ENCODE measurements around the gene RGMB. TPM values are rescaled to one million over a fixed set of nuclear protein-coding genes. Genes with fewer than 3 reads are reported as not detected.

RGMB gene
- total and polyA plus RNA-seq, 5 donors from 2014 or later, result 3.9 to 27.9 (median 4.3) TPM

DNA sequence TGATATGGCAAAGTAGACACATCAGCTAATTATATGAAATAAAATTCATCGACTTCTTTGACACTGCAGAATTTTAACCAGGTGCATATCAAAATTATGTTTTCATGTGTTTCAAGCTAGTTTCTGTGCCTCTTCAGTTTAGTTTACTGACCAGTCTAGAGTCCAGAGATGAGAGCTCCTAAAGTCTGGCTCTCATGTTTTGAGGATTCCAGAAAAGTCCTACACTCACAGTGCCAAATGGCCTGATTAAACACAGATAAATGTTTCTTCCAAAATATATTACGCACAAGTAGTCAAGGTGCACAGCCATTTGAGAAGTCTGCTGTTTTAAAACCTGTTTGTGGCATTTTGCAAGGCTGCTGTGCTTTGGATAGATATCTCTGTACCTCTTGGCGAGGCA lies 15.6 kb downstream of the RGMB start:
- H3K4me1 ChIP-seq (ENCODE audit: control insufficient read depth, insufficient read depth, low read length, poor library complexity, severe bottlenecking), result peaks cover 5% of the 10 kb centered on the region
- Mint-ChIP-seq H3K27me3 (no peaks in the 10 kb centered on the region), H3K4me1 (peaks cover 17 to 40% (median 39%) of the 10 kb centered on the region in 4 donors), H3K4me3 (no peak overlapping the region), H3K36me3 (peaks cover 7% of the 10 kb centered on the region), H3K27ac (peak overlapping the region in 2 of 3 donors; percentile 3 to 67), H3K9me3 (no peaks in the 10 kb centered on the region)
- no peaks in the 10 kb centered on the region for H3K27me3 ChIP-seq (ENCODE audit: control insufficient read depth, insufficient read depth, low read length)
- H3K36me3 ChIP-seq (ENCODE audit: control insufficient read depth, insufficient read depth, low read length), result peaks cover 9% of the 10 kb centered on the region
- ATAC-seq (ENCODE audit: low read depth in 2 of 2) (no peak), DNase-seq (no peak)
- H3K4me3 ChIP-seq (ENCODE audit: low read depth, low read length), result no peak overlapping the region
- no peaks in the 10 kb centered on the region for H3K9me3 ChIP-seq (ENCODE audit: control insufficient read depth in 2 of 2, low read length in 2 of 2)
- H3K27ac ChIP-seq (ENCODE audit: insufficient read depth, low read length, poor library complexity, severe bottlenecking), result no peak overlapping the region

DNA sequence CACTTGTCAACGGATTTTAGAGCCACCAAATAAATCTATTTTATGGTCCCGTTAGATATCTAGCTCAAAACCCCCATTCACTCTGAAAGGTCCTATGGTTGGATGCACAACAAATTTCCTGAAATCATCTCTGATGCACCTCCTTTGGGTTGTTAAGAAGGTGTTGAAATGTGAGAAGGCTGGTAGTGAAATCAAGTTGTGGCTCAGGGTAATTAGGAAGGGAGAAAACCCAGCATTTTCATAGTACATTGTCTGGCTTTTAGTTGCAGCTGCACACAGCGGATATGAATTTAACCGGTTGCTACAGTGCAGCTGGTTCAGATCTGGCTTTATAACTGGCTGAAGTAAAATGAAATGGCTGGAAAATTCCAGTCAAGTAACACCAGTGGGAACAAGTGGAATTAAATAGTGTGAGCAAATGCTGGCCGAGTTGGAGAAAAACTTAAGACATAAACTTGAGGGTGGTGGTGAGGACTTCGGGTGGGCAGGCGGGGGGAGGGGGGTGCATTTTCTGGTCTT lies 17.6 kb downstream of the RGMB start:
- no peak for ATAC-seq (ENCODE audit: low read depth in 2 of 2)
- H3K9me3 Mint-ChIP-seq, result no peaks in the 10 kb centered on the region
- Histone ChIP-seq H3K4me3 (ENCODE audit: low read depth, low read length) (no peak overlapping the region), H3K9me3 (ENCODE audit: control insufficient read depth in 2 of 2, low read length in 2 of 2) (no peaks in the 10 kb centered on the region), H3K36me3 (ENCODE audit: control insufficient read depth, insufficient read depth, low read length) (peaks cover 12% of the 10 kb centered on the region), H3K27me3 (ENCODE audit: control insufficient read depth, insufficient read depth, low read length) (no peaks in the 10 kb centered on the region), H3K27ac (ENCODE audit: insufficient read depth, low read length, poor library complexity, severe bottlenecking) (no peak overlapping the region), H3K4me1 (ENCODE audit: control insufficient read depth, insufficient read depth, low read length, poor library complexity, severe bottlenecking) (no peaks in the 10 kb centered on the region)
- peak overlapping the region in 1 of 3 donors; percentile 8 for H3K27ac Mint-ChIP-seq
- peaks cover 11 to 25% (median 23%) of the 10 kb centered on the region in 4 donors for H3K4me1 Mint-ChIP-seq
- peaks cover 8% of the 10 kb centered on the region for H3K36me3 Mint-ChIP-seq
- no peaks in the 10 kb centered on the region for H3K27me3 Mint-ChIP-seq
- no peak for DNase-seq
- no peak overlapping the region for H3K4me3 Mint-ChIP-seq

DNA sequence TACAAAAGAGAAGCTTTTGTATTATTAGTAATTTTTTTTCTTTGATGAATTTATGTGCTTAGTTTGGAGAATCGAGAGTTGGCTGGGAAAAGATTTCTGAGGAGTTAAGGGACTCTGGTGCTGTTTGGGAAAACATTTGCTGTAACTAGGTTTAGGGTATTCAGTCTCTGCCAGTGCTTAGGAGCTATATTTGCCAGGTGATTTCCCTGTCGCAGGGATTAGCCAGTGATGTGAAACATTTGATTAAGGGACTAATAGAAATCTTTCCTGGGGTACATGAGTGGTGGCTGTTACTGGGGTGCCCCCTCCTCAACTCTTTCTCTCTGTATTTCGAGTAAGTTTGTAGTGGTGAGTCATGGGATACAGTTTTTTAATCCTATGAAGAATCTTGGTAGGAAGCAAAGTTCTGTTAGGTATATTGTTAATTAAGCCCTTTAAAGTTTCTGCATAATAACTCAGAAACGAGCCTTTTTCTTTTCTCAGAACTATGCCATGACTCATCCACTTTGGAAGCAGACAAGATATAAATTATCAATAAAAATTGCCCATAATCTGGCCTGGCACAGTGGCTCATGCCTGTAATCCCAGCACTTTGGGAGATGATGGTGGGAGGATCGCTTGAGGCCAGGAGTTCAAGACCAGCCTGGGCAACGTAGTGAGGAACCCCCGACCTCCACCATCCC lies 18.6 kb downstream of the RGMB start:
- no peak for DNase-seq
- peaks cover 12% of the 10 kb centered on the region for H3K36me3 ChIP-seq (ENCODE audit: control insufficient read depth, insufficient read depth, low read length)
- no peaks in the 10 kb centered on the region for H3K27me3 ChIP-seq (ENCODE audit: control insufficient read depth, insufficient read depth, low read length)
- H3K27ac ChIP-seq (ENCODE audit: insufficient read depth, low read length, poor library complexity, severe bottlenecking), result no peak overlapping the region
- no peaks in the 10 kb centered on the region for H3K9me3 ChIP-seq (ENCODE audit: control insufficient read depth in 2 of 2, low read length in 2 of 2)
- peaks cover 17 to 24% (median 19%) of the 10 kb centered on the region in 4 donors for H3K4me1 Mint-ChIP-seq
- no peaks in the 10 kb centered on the region for H3K27me3 Mint-ChIP-seq
- H3K4me3 Mint-ChIP-seq, result no peak overlapping the region
- H3K36me3 Mint-ChIP-seq, result peaks cover 8% of the 10 kb centered on the region
- no peak overlapping the region for H3K4me3 ChIP-seq (ENCODE audit: low read depth, low read length)
- H3K4me1 ChIP-seq (ENCODE audit: control insufficient read depth, insufficient read depth, low read length, poor library complexity, severe bottlenecking), result no peaks in the 10 kb centered on the region
- peak overlapping the region in 1 of 3 donors; percentile 48 for H3K27ac Mint-ChIP-seq
- no peak for ATAC-seq (ENCODE audit: low read depth in 2 of 2)
- no peaks in the 10 kb centered on the region for H3K9me3 Mint-ChIP-seq

DNA sequence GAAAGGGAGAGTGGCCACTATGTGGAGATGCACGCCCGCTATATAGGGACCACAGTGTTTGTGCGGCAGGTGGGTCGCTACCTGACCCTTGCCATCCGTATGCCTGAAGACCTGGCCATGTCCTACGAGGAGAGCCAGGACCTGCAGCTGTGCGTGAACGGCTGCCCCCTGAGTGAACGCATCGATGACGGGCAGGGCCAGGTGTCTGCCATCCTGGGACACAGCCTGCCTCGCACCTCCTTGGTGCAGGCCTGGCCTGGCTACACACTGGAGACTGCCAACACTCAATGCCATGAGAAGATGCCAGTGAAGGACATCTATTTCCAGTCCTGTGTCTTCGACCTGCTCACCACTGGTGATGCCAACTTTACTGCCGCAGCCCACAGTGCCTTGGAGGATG lies 19.8 kb downstream of the RGMB start:
- H3K4me3 ChIP-seq (ENCODE audit: low read depth, low read length), result no peak overlapping the region
- no peak overlapping the region for H3K27ac ChIP-seq (ENCODE audit: insufficient read depth, low read length, poor library complexity, severe bottlenecking)
- Mint-ChIP-seq H3K36me3 (peaks cover 3% of the 10 kb centered on the region), H3K9me3 (no peaks in the 10 kb centered on the region), H3K27me3 (no peaks in the 10 kb centered on the region), H3K4me3 (no peak overlapping the region), H3K27ac (no peak overlapping the region), H3K4me1 (peaks cover 13 to 22% (median 19%) of the 10 kb centered on the region in 4 donors)
- no peak for ATAC-seq (ENCODE audit: low read depth in 2 of 2)
- no peaks in the 10 kb centered on the region for H3K4me1 ChIP-seq (ENCODE audit: control insufficient read depth, insufficient read depth, low read length, poor library complexity, severe bottlenecking)
- no peaks in the 10 kb centered on the region for H3K9me3 ChIP-seq (ENCODE audit: control insufficient read depth in 2 of 2, low read length in 2 of 2)
- no peak for DNase-seq
- no peaks in the 10 kb centered on the region for H3K27me3 ChIP-seq (ENCODE audit: control insufficient read depth, insufficient read depth, low read length)
- peaks cover 12% of the 10 kb centered on the region for H3K36me3 ChIP-seq (ENCODE audit: control insufficient read depth, insufficient read depth, low read length)

DNA sequence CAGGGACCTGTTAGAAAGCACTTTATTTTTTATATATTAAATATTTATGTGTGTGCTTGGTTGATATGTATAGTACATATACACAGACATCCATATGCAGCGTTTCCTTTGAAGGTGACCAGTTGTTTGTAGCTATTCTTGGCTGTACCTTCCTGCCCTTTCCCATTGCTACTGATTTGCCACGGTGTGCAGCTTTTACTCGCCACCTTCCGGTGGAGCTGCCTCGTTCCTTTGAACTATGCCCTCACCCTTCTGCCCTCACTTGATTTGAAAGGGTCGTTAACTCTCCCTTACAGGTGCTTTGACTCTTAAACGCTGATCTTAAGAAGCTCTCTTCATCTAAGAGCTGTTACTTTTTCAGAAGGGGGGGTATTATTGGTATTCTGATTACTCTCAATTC lies 20.5 kb downstream of the RGMB start:
- Mint-ChIP-seq H3K4me3 (no peak overlapping the region), H3K36me3 (peaks cover 3% of the 10 kb centered on the region), H3K9me3 (no peaks in the 10 kb centered on the region), H3K27me3 (no peaks in the 10 kb centered on the region), H3K4me1 (peaks cover 13 to 22% (median 17%) of the 10 kb centered on the region in 4 donors), H3K27ac (peak overlapping the region in 1 of 3 donors; percentile 14)
- Histone ChIP-seq H3K27me3 (ENCODE audit: control insufficient read depth, insufficient read depth, low read length) (no peaks in the 10 kb centered on the region), H3K4me1 (ENCODE audit: control insufficient read depth, insufficient read depth, low read length, poor library complexity, severe bottlenecking) (no peaks in the 10 kb centered on the region), H3K9me3 (ENCODE audit: control insufficient read depth in 2 of 2, low read length in 2 of 2) (no peaks in the 10 kb centered on the region), H3K4me3 (ENCODE audit: low read depth, low read length) (no peak overlapping the region), H3K36me3 (ENCODE audit: control insufficient read depth, insufficient read depth, low read length) (peaks cover 12% of the 10 kb centered on the region), H3K27ac (ENCODE audit: insufficient read depth, low read length, poor library complexity, severe bottlenecking) (no peak overlapping the region)
- DNase-seq, result no peak
- no peak for ATAC-seq (ENCODE audit: low read depth in 2 of 2)

DNA sequence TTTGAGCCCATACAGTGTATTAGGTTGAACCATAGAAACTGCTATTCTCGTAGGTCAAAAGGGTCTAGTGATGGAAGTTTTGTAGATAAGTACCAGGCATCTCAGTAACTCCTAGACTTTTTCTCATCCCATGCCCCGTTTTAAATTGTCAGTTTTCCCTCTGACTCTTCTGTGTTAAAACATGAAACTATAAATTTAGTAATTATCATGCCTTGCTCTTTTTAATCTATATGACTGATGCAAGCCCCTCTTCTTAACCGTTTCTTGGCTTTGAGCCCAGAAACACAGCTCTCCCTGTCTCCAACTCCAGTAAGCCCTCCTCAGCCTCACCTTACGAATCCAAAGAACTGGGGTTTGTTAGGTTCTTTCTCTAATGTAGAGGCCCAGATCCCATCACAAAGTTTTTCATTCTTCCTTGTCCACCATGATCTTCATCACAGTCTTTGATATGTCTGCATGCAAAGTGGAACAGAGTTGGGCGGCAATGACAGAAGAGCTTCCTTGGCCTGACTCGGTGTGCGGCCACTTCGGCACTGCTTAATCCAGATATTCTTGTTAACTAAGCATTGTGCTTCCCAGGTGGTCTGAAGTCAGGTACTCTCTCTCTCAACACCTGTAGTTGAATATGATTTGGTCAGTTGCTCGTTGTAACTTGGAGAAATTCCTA lies 21.1 kb downstream of the RGMB start:
- Mint-ChIP-seq H3K36me3 (peaks cover 3% of the 10 kb centered on the region), H3K9me3 (no peaks in the 10 kb centered on the region), H3K4me1 (peaks cover 8 to 18% (median 15%) of the 10 kb centered on the region in 4 donors), H3K27ac (peak overlapping the region in 2 of 3 donors; percentile 14 to 36), H3K27me3 (no peaks in the 10 kb centered on the region), H3K4me3 (no peak overlapping the region)
- H3K36me3 ChIP-seq (ENCODE audit: control insufficient read depth, insufficient read depth, low read length), result peaks cover 12% of the 10 kb centered on the region
- no peaks in the 10 kb centered on the region for H3K27me3 ChIP-seq (ENCODE audit: control insufficient read depth, insufficient read depth, low read length)
- H3K4me1 ChIP-seq (ENCODE audit: control insufficient read depth, insufficient read depth, low read length, poor library complexity, severe bottlenecking), result no peaks in the 10 kb centered on the region
- DNase-seq (no peak), ATAC-seq (ENCODE audit: low read depth in 2 of 2) (no peak)
- no peaks in the 10 kb centered on the region for H3K9me3 ChIP-seq (ENCODE audit: control insufficient read depth in 2 of 2, low read length in 2 of 2)
- no peak overlapping the region for H3K27ac ChIP-seq (ENCODE audit: insufficient read depth, low read length, poor library complexity, severe bottlenecking)
- H3K4me3 ChIP-seq (ENCODE audit: low read depth, low read length), result no peak overlapping the region

DNA sequence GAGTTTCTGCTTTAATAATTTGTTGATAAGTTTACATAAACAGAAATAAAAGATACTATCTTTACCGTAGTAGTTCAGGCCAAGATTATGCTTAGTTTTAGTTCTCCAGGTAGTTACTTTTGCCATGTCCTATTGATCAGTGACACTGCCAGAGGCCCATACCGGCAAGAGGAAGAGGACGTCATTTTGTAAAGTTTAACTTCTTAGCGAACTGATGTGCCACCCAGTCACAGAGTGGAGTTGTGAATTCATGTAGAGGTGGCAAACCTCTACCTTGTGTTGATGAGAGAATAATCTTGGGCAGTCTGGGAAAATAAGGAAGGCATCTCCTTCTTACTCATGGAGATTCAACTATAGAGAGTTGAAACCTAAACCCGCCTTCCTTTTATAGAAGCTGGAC lies 21.8 kb downstream of the RGMB start:
- Mint-ChIP-seq H3K27ac (no peak overlapping the region), H3K36me3 (peaks cover 3% of the 10 kb centered on the region), H3K4me1 (peaks cover 5 to 15% (median 10%) of the 10 kb centered on the region in 4 donors), H3K4me3 (no peak overlapping the region), H3K9me3 (no peaks in the 10 kb centered on the region), H3K27me3 (no peaks in the 10 kb centered on the region)
- H3K27ac ChIP-seq (ENCODE audit: insufficient read depth, low read length, poor library complexity, severe bottlenecking), result no peak overlapping the region
- H3K27me3 ChIP-seq (ENCODE audit: control insufficient read depth, insufficient read depth, low read length), result no peaks in the 10 kb centered on the region
- ATAC-seq (ENCODE audit: low read depth in 2 of 2) (no peak), DNase-seq (no peak)
- peaks cover 12% of the 10 kb centered on the region for H3K36me3 ChIP-seq (ENCODE audit: control insufficient read depth, insufficient read depth, low read length)
- H3K9me3 ChIP-seq (ENCODE audit: control insufficient read depth in 2 of 2, low read length in 2 of 2), result no peaks in the 10 kb centered on the region
- no peak overlapping the region for H3K4me3 ChIP-seq (ENCODE audit: low read depth, low read length)
- H3K4me1 ChIP-seq (ENCODE audit: control insufficient read depth, insufficient read depth, low read length, poor library complexity, severe bottlenecking), result no peaks in the 10 kb centered on the region
